Urothelium cell line (cell line): ENCODE results near the gene NPY5R.
A peak's percentile ranks its signal among the peaks of the same experiment; 100 is the strongest.

Source experiments
- DNase-seq: peaks from one replicate; pipeline ENCODE4 v3.0.0; 2011; ENCODE audit warnings: low spot score, mixed read lengths
- FAIRE-seq: peaks from 2 replicates; lab custom pipeline; 2011; peaks lifted over from hg19 to GRCh38; lab: Jason Lieb, UNC

NPY5R gene

DNA sequence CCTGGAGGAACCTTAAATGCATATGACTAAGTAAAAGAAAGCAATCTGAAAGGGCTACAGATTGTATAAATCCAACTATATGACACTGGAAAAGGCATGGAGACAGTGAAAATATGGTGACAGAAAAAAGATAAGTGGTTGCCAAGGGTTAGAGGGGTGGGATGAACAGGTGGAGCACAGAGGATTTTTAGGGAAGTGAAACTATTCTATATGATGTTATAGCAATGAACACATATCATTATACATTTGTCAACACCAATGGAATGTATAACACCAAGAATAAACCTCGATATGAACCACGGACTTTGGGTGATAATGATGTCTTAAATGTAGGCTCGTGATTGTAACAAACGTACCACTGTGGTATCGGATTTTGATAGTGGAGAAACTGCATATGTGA is 40.7 kb downstream of the NPY5R start:
- DNase-seq (no peak), FAIRE-seq (no peak)

DNA sequence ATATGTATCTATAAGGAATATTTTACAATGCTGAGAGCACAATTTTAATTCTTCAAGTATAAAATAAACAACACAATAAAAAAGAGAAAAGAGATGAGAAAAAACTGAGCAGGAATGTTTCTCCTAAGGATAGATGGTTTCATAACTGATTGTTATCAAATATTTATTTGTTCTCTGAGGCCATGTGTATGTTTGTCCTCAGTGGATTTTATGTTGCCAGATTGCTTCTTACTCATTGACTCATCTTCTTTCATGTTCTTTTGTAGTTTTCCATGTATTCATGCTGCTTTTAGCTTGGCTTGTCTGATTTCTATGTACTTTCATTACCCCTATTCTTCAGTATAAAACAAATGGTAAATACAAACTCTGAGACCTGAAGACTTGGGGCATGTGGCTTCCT is 41.2 kb downstream of the NPY5R start:
- DNase-seq (no peak), FAIRE-seq (no peak)

DNA sequence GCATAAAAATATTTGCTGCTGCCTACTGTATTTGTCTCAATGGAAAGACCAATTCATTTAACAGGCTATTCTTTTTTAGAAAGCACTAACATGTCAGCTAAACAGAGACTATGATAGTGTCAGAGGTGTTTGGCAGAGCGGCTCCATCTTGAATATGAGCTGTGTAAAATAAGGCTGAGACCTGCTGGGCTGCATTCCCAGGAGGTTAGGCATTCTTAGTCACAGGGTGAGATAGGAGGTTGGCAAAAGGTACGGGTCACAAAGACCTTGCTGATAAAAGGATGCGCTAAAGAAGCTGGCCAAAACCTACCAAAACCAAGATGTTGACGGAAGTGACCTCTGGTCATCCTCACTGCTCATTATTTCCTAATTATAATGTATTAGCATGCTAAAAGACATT is 41.8 kb downstream of the NPY5R start:
- DNase-seq: no peak
- no peak for FAIRE-seq

DNA sequence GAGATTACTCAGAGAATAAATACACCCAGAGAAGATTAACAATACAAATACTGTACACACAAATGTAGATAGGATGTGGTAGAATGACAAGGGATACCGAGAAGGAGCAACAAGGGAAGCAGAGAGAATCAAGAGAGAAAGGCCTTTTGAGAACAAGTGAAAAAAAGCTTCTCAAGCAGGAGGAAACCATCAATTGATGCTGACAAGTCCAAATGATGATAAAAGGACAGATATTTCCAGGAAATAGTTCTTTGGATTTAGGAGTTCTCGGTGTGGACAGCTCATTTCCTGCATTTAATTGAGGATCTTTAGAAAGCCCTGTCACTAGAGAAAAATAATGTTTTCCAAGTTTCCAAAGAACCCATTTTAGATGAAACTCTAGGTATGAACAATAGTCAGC is 48.1 kb downstream of the NPY5R start:
- DNase-seq (no peak), FAIRE-seq (no peak)

DNA sequence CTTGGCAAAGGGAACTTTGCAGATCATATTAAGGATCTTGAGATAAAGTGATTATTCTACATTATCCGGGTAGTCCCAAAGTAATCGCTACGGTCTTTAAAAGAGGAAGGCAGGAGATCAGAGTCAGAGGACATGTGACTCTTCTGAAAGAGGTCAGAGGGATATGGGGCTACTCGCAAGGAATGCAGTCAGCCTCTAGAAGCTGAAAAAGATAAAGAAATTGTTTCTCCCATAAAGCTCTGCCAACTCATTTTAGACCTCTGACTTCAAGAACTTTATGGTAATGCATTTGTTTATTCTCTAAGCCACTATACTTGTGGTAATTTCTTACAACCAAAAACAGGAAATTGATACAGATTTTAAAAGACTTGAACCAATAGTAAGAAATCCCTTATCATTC is 48.6 kb downstream of the NPY5R start:
- FAIRE-seq: no peak
- no peak for DNase-seq

DNA sequence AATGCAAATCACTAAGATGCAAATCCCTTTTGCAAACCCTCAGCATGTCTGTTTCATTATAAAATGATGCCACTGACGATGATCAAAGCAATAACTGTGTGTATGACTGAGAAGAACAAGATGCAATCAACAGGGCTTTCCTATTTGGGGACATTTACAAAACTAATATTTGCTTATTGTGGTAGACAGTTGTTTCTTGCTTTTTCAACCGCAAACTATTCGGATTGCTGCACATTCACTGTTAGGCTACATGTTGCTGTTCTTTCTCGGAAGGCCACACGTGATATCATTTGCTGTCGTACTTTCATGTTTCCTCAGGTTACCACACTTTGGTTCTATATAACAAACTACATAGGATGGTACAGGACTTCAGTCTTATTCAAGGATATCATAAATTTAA is 49.8 kb downstream of the NPY5R start:
- no peak for FAIRE-seq

DNA sequence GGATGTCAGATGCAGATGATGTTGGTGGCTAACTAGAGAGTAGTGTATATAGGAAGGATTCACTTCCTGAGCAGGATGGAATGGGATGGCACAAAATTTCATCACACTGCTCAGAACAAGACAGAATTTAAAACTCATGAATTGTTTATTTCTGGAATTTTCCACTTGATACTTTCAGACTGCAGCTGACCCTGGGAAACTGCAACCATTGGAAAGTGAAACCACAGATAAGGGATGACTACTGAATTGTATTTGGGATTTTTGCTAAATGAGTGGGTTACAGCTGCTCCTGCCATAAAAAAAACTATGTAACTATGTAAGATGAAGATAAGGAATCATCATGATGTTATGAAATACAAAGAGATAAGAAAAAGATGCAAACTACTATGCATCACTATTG is 51.4 kb downstream of the NPY5R start:
- no peak for FAIRE-seq
- DNase-seq: no peak

More for the DNA sequence above, 49.8 kb downstream of the NPY5R start:
- no peak for DNase-seq

DNA sequence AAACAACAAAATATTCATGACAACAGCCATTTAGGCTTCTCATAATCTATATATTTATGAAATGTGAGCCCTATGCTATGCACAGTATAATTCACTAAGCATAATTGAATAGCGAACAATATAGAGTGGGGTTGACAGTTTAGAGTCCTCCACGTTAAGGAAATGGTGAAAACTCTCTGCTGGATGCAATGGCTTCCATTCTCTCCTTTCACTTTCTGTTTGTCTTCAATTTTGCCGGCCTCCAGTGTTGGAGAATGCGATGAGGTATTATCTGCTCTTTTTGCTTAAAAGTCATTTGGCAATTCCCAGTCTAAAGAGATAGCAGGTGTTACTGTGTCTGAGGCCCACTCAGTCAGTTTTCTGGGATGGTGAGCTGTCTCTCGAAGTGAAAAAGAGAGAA is 52.1 kb downstream of the NPY5R start:
- peak; percentile 2 for DNase-seq

DNA sequence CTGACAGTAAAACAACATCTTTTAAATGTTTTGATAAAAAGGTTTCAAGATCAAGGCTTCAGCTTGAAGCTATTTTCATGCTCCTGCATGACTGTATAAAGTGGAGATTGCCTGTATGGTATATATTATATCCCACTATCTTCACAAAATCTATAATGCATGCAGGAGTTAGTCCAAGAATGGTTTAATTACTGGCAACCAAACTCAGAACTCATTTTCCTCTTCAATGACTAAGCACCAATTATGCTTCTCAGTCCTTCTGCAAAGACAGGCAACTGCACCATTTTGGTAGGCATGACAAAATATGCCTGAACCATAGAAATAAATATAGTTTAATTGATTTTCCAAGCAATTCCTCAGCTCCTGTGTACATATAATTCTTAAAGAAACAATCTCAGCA is 54.5 kb downstream of the NPY5R start:
- FAIRE-seq: no peak

More for the DNA sequence above, 52.1 kb downstream of the NPY5R start:
- no peak for FAIRE-seq

DNA sequence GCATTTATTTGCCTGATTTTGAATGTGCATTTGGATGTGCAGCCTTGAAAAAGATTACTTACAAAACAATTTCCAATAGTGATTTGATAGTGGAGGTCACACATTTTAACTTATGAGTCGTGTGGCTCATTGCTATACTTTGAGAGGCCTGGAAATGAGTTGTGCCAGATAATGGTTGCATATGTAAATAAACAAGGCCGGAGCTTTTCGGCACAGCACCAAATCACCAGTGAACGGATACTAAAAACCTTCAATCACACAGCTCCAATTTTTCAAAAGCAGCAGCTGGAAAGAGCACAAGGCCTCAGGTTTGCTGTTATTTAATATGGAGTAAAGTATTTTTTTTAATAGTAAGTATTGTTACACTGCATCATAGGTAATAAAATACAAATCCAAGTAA is 57.2 kb downstream of the NPY5R start:
- DNase-seq: no peak
- FAIRE-seq: no peak

More for the DNA sequence above, 54.5 kb downstream of the NPY5R start:
- no peak for DNase-seq
